Kidney (tissue), 14 donors: ENCODE data around the gene OGFOD2. TPM values are rescaled to one million over a fixed set of nuclear protein-coding genes. Genes with fewer than 3 reads are reported as not detected.

ENCODE experiments used
- DNase-seq, 5 donors: peaks; one replicate each; pipeline ENCODE4 v3.0.0-alpha.2; 2013 to 2020
- FAIRE-seq: peaks from 2 replicates; lab custom pipeline; 2012; peaks lifted over from hg19 to GRCh38; lab: Jason Lieb, UNC
- H3K27ac ChIP-seq, 2 donors: one replicate each; pipeline ENCODE4 v1.7.0; 2013; ENCODE audit warnings: low read depth in 2 of 2, low read length in 2 of 2, inconsistent platforms in 1 of 2
- H3K27me3 ChIP-seq: one replicate; pipeline ENCODE4 v1.7.1; 2013; ENCODE audit warnings: low read length, inconsistent platforms; ENCODE audit not compliant: control insufficient read depth, insufficient read depth
- H3K36me3 ChIP-seq, 3 donors: one replicate each; pipeline versions ENCODE4 v1.7.0 to v1.7.1; 2013; ENCODE audit warnings: low read length in 3 of 3, control low read depth in 1 of 3, inconsistent platforms in 1 of 3; ENCODE audit not compliant: insufficient read depth in 3 of 3, control insufficient read depth in 2 of 3
- H3K4me1 ChIP-seq, 3 donors: one replicate each; pipeline versions ENCODE4 v1.7.0 to v1.7.1; 2013; ENCODE audit warnings: low read length in 3 of 3, inconsistent platforms in 1 of 3, low read depth in 1 of 3; ENCODE audit not compliant: control insufficient read depth in 2 of 3, insufficient read depth in 2 of 3
- H3K4me3 ChIP-seq, 3 donors: one replicate each; pipeline versions ENCODE4 v1.7.0 to v1.8.1; 2013; ENCODE audit warnings: low read length in 3 of 3, control low read depth in 1 of 3, inconsistent platforms in 1 of 3
- H3K9ac ChIP-seq, 3 donors: one replicate each; pipeline versions ENCODE4 v1.7.0 to v1.7.1; 2013; ENCODE audit warnings: low read length in 3 of 3, control low read depth in 1 of 3, inconsistent platforms in 1 of 3
- H3K9me3 ChIP-seq, 3 donors: one replicate each; pipeline versions ENCODE4 v1.7.0 to v1.7.1; 2013; ENCODE audit warnings: low read length in 3 of 3, control low read depth in 1 of 3, inconsistent platforms in 1 of 3; ENCODE audit not compliant: control insufficient read depth in 2 of 3, insufficient read depth in 1 of 3
- CTCF ChIP-seq: IDR thresholded peaks from 3 replicates; pipeline ENCODE4 v1.5.1; 2012; ENCODE audit warnings: mild to moderate bottlenecking, moderate library complexity, borderline replicate concordance; ENCODE audit not compliant: insufficient read depth; ENCODE audit errors: extremely low read depth
- intact Hi-C: fragments of 100-400 bp; cut with DNase I; formaldehyde crosslinking; loops from one replicate; pipeline ENCODE4 v1.11.1; 2022
- polyA plus RNA-seq: library from polyadenylated mRNA; stranded (reverse); fragments of 350-450 nt; fragmentation: Illumina TruSeq; extraction: RNeasy Lipid Tissue Mini Kit (QIAGEN cat#74804); gene quantifications from one replicate; pipeline ENCODE4 v1.2.3, GENCODE V29; 2014; ENCODE audit warnings: low read depth, low replicate concordance; ENCODE audit not compliant: insufficient read depth
- total RNA-seq: library from RNA; stranded (reverse); fragmentation: NEBNext Ultra II Directional; extraction: Animal tissue kit (Norgen Biotek cat#: 25700); gene quantifications from one replicate; pipeline ENCODE4 v1.2.1, GENCODE V29; 2021
- donor health status: control.
- donor health status: control.
- donor health status: control.
- donor health status: control.
- donor health status: control.
- donor health status: DM: yes; HTN: yes; CAD: no.
- donor health status: Normal renal cell carcinoma (clear cell type).

OGFOD2 gene
- total and polyA plus RNA-seq, 2 donors from 2014 or later: 22.9 to 27.5 TPM

- peak overlapping the region in 1 of 2 donors; percentile 71 for H3K27ac ChIP-seq
- H3K36me3 ChIP-seq: peaks cover 0 to 5% (median 4%) of the 10 kb centered on the region in 3 donors
- H3K9me3 ChIP-seq: no peaks in the 10 kb centered on the region
- H3K9ac ChIP-seq: peak overlapping the region in 1 of 3 donors; percentile 9
- intact Hi-C loops: no loop called here
- no peak overlapping the region for H3K4me3 ChIP-seq
- peak; percentile 40 to 89 (median 72) for DNase-seq
- H3K27me3 ChIP-seq: no peaks in the 10 kb centered on the region
- TF ChIP-seq CTCF: no peak
- FAIRE-seq: no peak
- H3K4me1 ChIP-seq: peaks cover 3 to 40% (median 13%) of the 10 kb centered on the region in 3 donors
These were observed 9.7 kb downstream of the OGFOD2 start for GRCh38 chr12:122984612-122985337.

- H3K27ac ChIP-seq: peak overlapping the region in 1 of 2 donors; percentile 71
- H3K9me3 ChIP-seq: no peaks in the 10 kb centered on the region
- H3K36me3 ChIP-seq: peaks cover 0 to 5% (median 4%) of the 10 kb centered on the region in 3 donors
- H3K4me3 ChIP-seq: no peak overlapping the region
- H3K9ac ChIP-seq: no peak overlapping the region
- intact Hi-C loops: no loop called here
- TF ChIP-seq CTCF: no peak
- DNase-seq (peak in 2 of 5 donors; percentile 63 to 71), FAIRE-seq (no peak)
- peaks cover 3 to 39% (median 11%) of the 10 kb centered on the region in 3 donors for H3K4me1 ChIP-seq
- no peaks in the 10 kb centered on the region for H3K27me3 ChIP-seq
These were observed 10.6 kb downstream of the OGFOD2 start for GRCh38 chr12:122985338-122986257.

- intact Hi-C loops: no loop called here
- H3K27me3 ChIP-seq: no peaks in the 10 kb centered on the region
- peak in 2 of 5 donors; percentile 49 to 78 for DNase-seq
- peaks cover 3 to 37% (median 10%) of the 10 kb centered on the region in 3 donors for H3K4me1 ChIP-seq
- no peak overlapping the region for H3K9ac ChIP-seq
- peaks cover 0 to 5% (median 4%) of the 10 kb centered on the region in 3 donors for H3K36me3 ChIP-seq
- no peak overlapping the region for H3K4me3 ChIP-seq
- no peak for FAIRE-seq
- TF ChIP-seq CTCF: no peak
- H3K9me3 ChIP-seq: no peaks in the 10 kb centered on the region
- no peak overlapping the region for H3K27ac ChIP-seq
These were observed 11.3 kb downstream of the OGFOD2 start for GRCh38 chr12:122986258-122986871.
